SU-DHL-6 (cell line): ENCODE data around the gene NOG.

Experiments
- CTCF ChIP-seq: fragments of 200-600 bp; sonication (generic); IDR thresholded peaks from one replicate; pipeline ENCODE4 v1.5.1; 2017; ENCODE audit warnings: antibody characterized with exemption, mild to moderate bottlenecking, low read length, moderate library complexity; ENCODE audit not compliant: insufficient read depth, poor library complexity, severe bottlenecking
- EZH2phosphoT487 ChIP-seq: fragments of 200-600 bp; sonication (generic), shearing (Covaris generic); conservative IDR thresholded peaks from 2 replicates; pipeline ENCODE4 v1.6.1; 2018; ENCODE audit warnings: mild to moderate bottlenecking, antibody characterized with exemption, low read length, moderate library complexity, mixed read lengths

DNA sequence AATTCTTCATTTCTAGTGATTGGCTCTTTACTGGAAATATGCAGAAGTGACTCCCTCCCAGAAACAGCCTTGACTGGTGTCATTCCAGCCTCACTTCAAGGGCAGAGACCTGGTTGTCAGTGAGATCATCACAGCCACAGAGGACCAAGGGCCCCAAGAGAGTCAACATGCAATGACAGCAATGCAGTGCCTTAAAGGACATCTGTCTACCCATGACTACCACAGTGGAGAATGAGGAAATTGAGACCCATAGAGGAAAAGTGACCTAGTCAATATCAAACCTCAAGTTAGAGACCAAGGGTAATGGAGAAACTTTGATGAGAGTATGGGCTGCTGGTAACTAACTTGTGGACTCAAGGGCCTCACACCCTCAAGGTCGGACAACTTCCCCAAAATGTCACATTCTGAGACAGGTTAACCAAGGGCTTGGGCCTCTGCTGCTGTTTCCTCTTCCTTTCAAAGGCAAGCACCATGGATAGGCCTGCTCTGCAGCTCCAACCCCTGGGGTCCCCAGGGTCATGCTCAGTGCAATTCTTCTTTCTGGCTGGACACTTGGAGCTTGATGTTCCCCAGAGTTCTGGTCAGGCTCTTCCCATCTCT is 11.3 kb downstream of the NOG start:
- TF ChIP-seq CTCF (no peak), EZH2phosphoT487 (no peak)
